ENCODE measurements around the gene CFAP46. TPM values are rescaled to one million over a fixed set of nuclear protein-coding genes. Genes with fewer than 3 reads are reported as not detected.
"Not testable (repeated sequence)": the region's sequence is repeated elsewhere in the genome, so short reads cannot be mapped to it uniquely, and the experiment has no call there.

CFAP46 gene
- total and polyA plus RNA-seq, 9 donors: 0.50 to 22.4 (median 1.6) TPM; not detected in 1

DNA sequence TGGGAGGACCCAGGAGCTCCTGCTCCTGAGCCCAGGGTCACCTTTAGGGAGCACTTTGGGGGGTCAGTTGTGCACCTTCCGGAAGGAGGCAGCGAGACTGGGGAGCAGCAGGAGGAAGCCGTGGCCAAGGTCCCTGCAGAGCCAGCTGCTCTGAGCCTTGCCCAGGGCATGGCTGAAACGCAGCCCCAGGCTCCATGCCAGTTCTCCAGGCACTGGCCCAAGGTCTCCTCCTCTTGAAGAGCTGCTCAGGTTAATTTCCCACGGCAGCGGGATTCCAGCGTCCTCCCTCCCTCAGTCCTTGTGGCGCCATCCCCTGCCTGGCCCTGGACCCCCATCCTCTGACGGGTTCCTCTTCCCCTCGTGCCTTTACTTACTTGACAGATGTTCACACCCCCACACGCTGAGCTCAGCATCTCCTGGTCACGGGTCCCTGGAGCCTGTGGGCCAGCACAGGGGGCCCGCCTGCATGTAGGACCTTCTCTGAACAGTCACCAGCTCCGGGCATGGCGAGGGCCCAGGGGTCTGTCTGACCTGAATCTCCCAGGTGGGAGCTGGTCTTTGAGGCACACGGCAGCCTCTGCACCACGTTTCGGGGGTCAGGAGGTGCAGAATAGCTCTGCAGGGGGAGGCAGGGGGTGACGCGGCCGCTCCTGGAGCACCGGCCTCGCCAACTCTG, 16.7 kb upstream of the CFAP46 start:
- WGBS, 3 donors: 39 to 51% (median 47%) methylated on average over 22 to 23 of the region's 23 CpGs
- H3K4me3 ChIP-seq: no peak overlapping the region
- H3K27me3 ChIP-seq: no peaks in the 10 kb centered on the region
- DNase-seq: peak in 1 of 5 donors; percentile 5
- no peaks in the 10 kb centered on the region for H3K4me1 ChIP-seq (ENCODE audit: insufficient read depth)
- H3K36me3 ChIP-seq: no peaks in the 10 kb centered on the region
- TF ChIP-seq EP300 (IDR thresholded peaks at IDR 0.05) (no peak), POLR2A (IDR thresholded peaks at IDR 0.05) (no peak)
- TF ChIP-seq, protein P1, sequence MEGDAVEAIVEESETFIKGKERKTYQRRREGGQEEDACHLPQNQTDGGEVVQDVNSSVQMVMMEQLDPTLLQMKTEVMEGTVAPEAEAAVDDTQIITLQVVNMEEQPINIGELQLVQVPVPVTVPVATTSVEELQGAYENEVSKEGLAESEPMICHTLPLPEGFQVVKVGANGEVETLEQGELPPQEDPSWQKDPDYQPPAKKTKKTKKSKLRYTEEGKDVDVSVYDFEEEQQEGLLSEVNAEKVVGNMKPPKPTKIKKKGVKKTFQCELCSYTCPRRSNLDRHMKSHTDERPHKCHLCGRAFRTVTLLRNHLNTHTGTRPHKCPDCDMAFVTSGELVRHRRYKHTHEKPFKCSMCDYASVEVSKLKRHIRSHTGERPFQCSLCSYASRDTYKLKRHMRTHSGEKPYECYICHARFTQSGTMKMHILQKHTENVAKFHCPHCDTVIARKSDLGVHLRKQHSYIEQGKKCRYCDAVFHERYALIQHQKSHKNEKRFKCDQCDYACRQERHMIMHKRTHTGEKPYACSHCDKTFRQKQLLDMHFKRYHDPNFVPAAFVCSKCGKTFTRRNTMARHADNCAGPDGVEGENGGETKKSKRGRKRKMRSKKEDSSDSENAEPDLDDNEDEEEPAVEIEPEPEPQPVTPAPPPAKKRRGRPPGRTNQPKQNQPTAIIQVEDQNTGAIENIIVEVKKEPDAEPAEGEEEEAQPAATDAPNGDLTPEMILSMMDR (IDR thresholded peaks at IDR 0.05): no peak
- no peaks in the 10 kb centered on the region for H3K9me3 ChIP-seq
- intact Hi-C loops (cut with DNase I): no loop called here
- H3K27ac ChIP-seq: no peak overlapping the region

DNA sequence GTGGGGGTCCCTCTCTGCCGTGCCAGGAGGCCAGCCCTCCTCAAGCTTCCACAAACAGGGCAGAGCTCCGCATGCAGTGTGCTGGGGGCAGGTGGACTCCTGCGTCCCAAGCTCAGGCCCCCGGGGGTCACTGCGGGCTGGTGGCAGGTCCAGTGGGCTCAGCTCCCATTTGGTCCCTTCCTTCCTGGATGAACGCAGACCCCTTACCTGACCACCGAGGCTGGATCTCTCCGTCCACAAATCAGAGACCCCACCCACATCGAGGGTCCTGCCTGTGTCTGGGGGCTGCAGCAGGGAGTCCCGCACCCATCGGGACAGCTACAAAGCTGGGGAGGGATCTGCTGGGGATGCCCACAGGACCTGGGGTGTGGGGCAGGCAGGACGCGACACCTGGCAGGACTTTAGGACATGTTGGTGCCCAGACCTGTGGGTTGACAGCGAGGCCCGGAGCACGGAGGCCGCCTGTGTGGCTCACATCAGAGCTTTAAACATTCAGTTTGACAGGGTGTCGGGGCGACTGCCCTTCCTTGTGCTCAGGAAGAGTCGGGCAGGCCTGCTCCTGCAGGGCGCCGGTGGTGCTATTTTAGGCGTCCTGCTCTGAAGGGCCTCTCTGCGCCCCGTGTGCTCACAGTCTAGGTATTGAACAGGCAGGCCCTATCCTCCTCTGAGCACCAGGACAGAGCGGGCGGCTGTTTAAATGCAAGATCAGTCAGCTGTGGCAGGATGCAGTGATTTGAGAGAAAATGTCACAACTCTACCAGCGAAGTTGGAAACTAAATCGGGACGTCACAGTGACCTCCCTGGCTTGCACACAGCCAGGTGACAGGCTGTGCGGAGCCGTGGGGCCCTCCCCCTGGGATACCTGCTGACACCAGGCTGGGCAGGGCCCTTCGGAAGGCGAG, 15.9 kb upstream of the CFAP46 start:
- peak in 1 of 5 donors; percentile 10 for DNase-seq
- 76 to 87% (median 86%) methylated on average over 34 of the region's 34 CpGs for WGBS, 3 donors
- Histone ChIP-seq H3K27me3 (no peaks in the 10 kb centered on the region), H3K4me3 (no peak overlapping the region), H3K4me1 (ENCODE audit: insufficient read depth) (no peaks in the 10 kb centered on the region), H3K9me3 (no peaks in the 10 kb centered on the region), H3K36me3 (no peaks in the 10 kb centered on the region), H3K27ac (no peak overlapping the region)
- TF ChIP-seq, protein P1 (IDR thresholded peaks at IDR 0.05): no peak
- no peak for TF ChIP-seq POLR2A (IDR thresholded peaks at IDR 0.05)
- no peak for TF ChIP-seq EP300 (IDR thresholded peaks at IDR 0.05)
- intact Hi-C loops (cut with DNase I): no loop called here

DNA sequence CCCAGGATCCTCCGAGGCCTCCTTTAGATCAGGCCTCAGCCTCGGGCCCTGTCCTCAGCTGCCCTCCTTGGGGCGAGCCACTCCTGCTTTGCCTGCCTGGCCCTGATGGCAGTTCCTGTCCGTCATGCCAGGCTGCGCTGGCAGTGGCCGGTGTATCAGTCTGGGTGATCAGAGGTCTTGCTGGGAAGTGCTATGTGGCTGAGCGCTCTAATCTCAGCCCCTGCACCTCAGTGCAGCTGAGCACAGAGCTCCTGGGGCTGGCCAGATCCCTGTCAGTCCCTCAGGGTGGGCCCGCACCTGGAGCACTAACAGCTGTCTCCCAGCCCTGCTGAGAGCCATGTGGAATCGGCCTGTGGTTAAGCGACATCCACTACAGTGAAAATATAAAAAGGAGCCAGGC, 14.8 kb upstream of the CFAP46 start:
- WGBS, 3 donors: 85 to 90% (median 90%) methylated on average over 10 of the region's 10 CpGs
- DNase-seq: peak in 1 of 5 donors; percentile 6

DNA sequence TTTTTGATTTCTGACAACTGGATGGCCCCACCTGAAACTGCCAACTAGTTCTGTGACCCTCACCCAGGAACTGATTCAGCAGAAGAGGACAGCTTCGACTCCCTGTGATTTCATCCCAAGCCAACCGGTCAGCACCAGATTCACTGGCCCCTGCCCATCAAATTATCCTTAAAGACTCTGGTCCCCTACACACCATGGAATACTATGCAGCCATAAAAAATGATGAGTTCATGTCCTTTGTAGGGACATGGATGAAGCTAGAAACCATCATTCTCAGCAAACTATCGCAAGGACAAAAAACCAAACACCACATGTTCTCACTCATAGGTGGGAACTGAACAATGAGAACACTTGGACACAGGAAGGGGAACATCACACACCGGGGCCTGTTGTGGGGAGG, 13.9 kb upstream of the CFAP46 start:
- H3K4me3 ChIP-seq; intact Hi-C loops (cut with DNase I); H3K36me3 ChIP-seq; H3K9me3 ChIP-seq; H3K4me1 ChIP-seq (ENCODE audit: insufficient read depth); DNase-seq; H3K27me3 ChIP-seq; H3K27ac ChIP-seq: not testable (repeated sequence)
- 91 to 95% (median 92%) methylated on average over 3 to 4 of the region's 4 CpGs for WGBS, 3 donors

More for the DNA sequence above, 14.8 kb upstream of the CFAP46 start:
- TF ChIP-seq EP300 (IDR thresholded peaks at IDR 0.05) (no peak), POLR2A (IDR thresholded peaks at IDR 0.05) (no peak)
- TF ChIP-seq, protein P1 (IDR thresholded peaks at IDR 0.05): no peak
- Histone ChIP-seq H3K27ac (no peak overlapping the region), H3K4me1 (ENCODE audit: insufficient read depth) (no peaks in the 10 kb centered on the region), H3K36me3 (no peaks in the 10 kb centered on the region), H3K27me3 (no peaks in the 10 kb centered on the region), H3K4me3 (no peak overlapping the region), H3K9me3 (no peaks in the 10 kb centered on the region)
- intact Hi-C loops (cut with DNase I): no loop called here

All from ovary (tissue), 9 donors.